Panc1 (cell line): Measurements from ENCODE around the gene SKA1. TPM values are rescaled to one million over a fixed set of nuclear protein-coding genes. Genes with fewer than 3 reads are reported as not detected.
A peak's percentile ranks its signal among the peaks of the same experiment; 100 is the strongest.

Experiments used
- ATAC-seq: fragments of 200-7000 bp; cut with Tn5 transposase; 2 replicates; pipeline ENCODE4 v1.9.1; 2020; ENCODE audit warnings: mild to moderate bottlenecking, moderate library complexity
- BruUV-seq: library from RNA; stranded (reverse); fragments of 400-500 nt; replicated peaks from 2 replicates; lab custom pipeline; 2021; lab: Mats Ljungman, UMichigan
- CTCF ChIA-PET: fragments of 300-600 bp; sonication (Branson Sonifier 250); formaldehyde crosslinking; loops from one replicate; lab custom pipeline; 2022; ENCODE audit warnings: antibody characterized with exemption; lab: Charles Lee
- POLR2A ChIA-PET: fragments of 300-600 bp; sonication (Branson Sonifier 250); formaldehyde crosslinking; loops from one replicate; lab custom pipeline; 2022; ENCODE audit warnings: antibody characterized with exemption; lab: Charles Lee
- DNase-seq: peaks from one replicate; pipeline ENCODE4 v3.0.0-alpha.2; 2010; ENCODE audit warnings: low read depth, low spot score
- H3K27ac ChIP-seq: 2 replicates; pipeline ENCODE4 v1.5.1; 2011; ENCODE audit warnings: mild to moderate bottlenecking, low read length, inconsistent platforms
- H3K27me3 ChIP-seq: fragments of 200-500 bp; sonication (Bioruptor generic); 2 replicates; pipeline ENCODE4 v1.6.0; 2014; ENCODE audit warnings: low read length, inconsistent platforms; ENCODE audit not compliant: control insufficient read depth, insufficient read depth
- H3K36me3 ChIP-seq: fragments of 200-500 bp; sonication (Bioruptor generic); 2 replicates; pipeline ENCODE4 v1.5.1; 2014; ENCODE audit warnings: inconsistent platforms, mild to moderate bottlenecking, low read length, moderate library complexity; ENCODE audit not compliant: control insufficient read depth, insufficient read depth
- H3K4me1 ChIP-seq: 2 replicates; pipeline ENCODE4 v1.5.1; 2011; ENCODE audit warnings: inconsistent platforms, mild to moderate bottlenecking, low read length, moderate library complexity; ENCODE audit not compliant: control insufficient read depth, insufficient read depth
- H3K4me3 ChIP-seq, 2 experiments: 2 replicates each; pipeline ENCODE4 v1.5.1; 2011 to 2012; ENCODE audit warnings: low read depth in 2 of 2, low read length in 2 of 2, mild to moderate bottlenecking in 2 of 2, inconsistent platforms in 1 of 2, moderate library complexity in 1 of 2
- H3K9me3 ChIP-seq: fragments of 200-500 bp; sonication (Bioruptor generic); 2 replicates; pipeline ENCODE4 v1.5.1; 2014; ENCODE audit warnings: low read depth, mild to moderate bottlenecking, inconsistent platforms, low read length, moderate library complexity; ENCODE audit not compliant: control insufficient read depth, insufficient read depth
- CTCF ChIP-seq: fragments of 450-650 bp; IDR thresholded peaks from 2 replicates; pipeline ENCODE4 v1.5.1; 2017; ENCODE audit warnings: mild to moderate bottlenecking
- POLR2AphosphoS5 ChIP-seq: IDR thresholded peaks from 2 replicates; pipeline ENCODE4 v1.6.1; 2012; ENCODE audit warnings: mild to moderate bottlenecking, low read depth, low read length, moderate library complexity
- REST ChIP-seq, 2 experiments: IDR thresholded peaks; 2 replicates each; pipeline ENCODE4 v1.6.1; 2011 to 2012; ENCODE audit warnings: low read depth in 2 of 2, control low read depth in 1 of 2, low read length in 1 of 2, mild to moderate bottlenecking in 1 of 2, moderate library complexity in 1 of 2; ENCODE audit not compliant: insufficient read depth in 1 of 2
- SIN3A ChIP-seq: IDR thresholded peaks from 2 replicates; pipeline ENCODE4 v1.6.1; 2012; ENCODE audit warnings: low read depth, mild to moderate bottlenecking, low read length, moderate library complexity, borderline replicate concordance; ENCODE audit not compliant: insufficient read depth
- TCF7L2 ChIP-seq: IDR thresholded peaks from 2 replicates; pipeline ENCODE4 v1.6.1; 2011; ENCODE audit warnings: mild to moderate bottlenecking, low read depth, low read length, inconsistent platforms
- in situ Hi-C: cut with HindIII; loops from 2 replicates; pipeline ENCODE4 v1.10.0; 2016; ENCODE audit warnings: low sequenced_read_pairs, low pct_unique_long_range_greater_than_20kb
- intact Hi-C: fragments of 100-400 bp; cut with micrococcal nuclease; formaldehyde crosslinking; loops from one replicate; pipeline ENCODE4 v1.10.0; 2022; ENCODE audit not compliant: unreplicated experiment
- total RNA-seq: library from RNA; stranded (reverse); gene quantifications from one replicate; pipeline ENCODE4 v1.2.1, GENCODE V29; 2021; ENCODE audit not compliant: unreplicated experiment

SKA1 gene
- total RNA-seq, 1 experiment from 2014 or later: 22.1 TPM

GRCh38 chr18:50356036-50356945 lies 18.6 kb upstream of the SKA1 start:
- TF ChIP-seq REST (IDR thresholded peaks at IDR 0.05; ENCODE audit: insufficient read depth in 1 of 2, low read depth in 2 of 2, low read length in 1 of 2): no peak
- TF ChIP-seq SIN3A: no peak
- Histone ChIP-seq H3K4me1 (no peaks in the 10 kb centered on the region), H3K27me3 (peaks cover 2% of the 10 kb centered on the region; the same call in 1 of the 2 replicates), H3K9me3 (no peaks in the 10 kb centered on the region), H3K36me3 (no peaks in the 10 kb centered on the region), H3K27ac (no peak overlapping the region), H3K4me3 (no peak overlapping the region)
- ChIA-PET POLR2A (interaction anchor here (0.6 kb wide), 1 partner anchor 65 kb away, joined by 4 read pairs; no protein-coding TSS in a partner anchor), CTCF (interaction anchor here (0.8 to 1.2 kb wide), 2 partner anchors 75 to 139 kb away, joined by 4 read pairs; partner anchors contain the start of gene MBD1)
- in situ Hi-C loops (no loop called here), intact Hi-C loops (loop anchor here (5.0 to 10.0 kb wide), 2 partner anchors 71 to 139 kb away; partner anchors contain the start of genes CXXC1 and MBD1)
- DNase-seq: no peak
- peak; percentile 82 for ATAC-seq
- BruUV-seq: no TSS peak

- Histone ChIP-seq H3K4me1 (no peaks in the 10 kb centered on the region), H3K27ac (no peak overlapping the region), H3K9me3 (no peaks in the 10 kb centered on the region), H3K27me3 (no peaks in the 10 kb centered on the region), H3K36me3 (no peaks in the 10 kb centered on the region), H3K4me3 (no peak overlapping the region)
- ChIA-PET CTCF (no interaction called here), POLR2A (no interaction called here)
- no TSS peak for BruUV-seq
- in situ Hi-C loops: no loop called here
- intact Hi-C loops: loop anchor here (5.0 to 10.0 kb wide), 2 partner anchors 74 to 142 kb away; partner anchors contain the start of genes CXXC1 and MBD1
- ATAC-seq (no peak), DNase-seq (no peak)
- TF ChIP-seq TCF7L2 (no peak), REST (IDR thresholded peaks at IDR 0.05; ENCODE audit: insufficient read depth in 1 of 2, low read depth in 2 of 2, low read length in 1 of 2) (no peak), CTCF (no peak), SIN3A (no peak), POLR2AphosphoS5 (no peak)
Measured at GRCh38 chr18:50358844-50359243, 16.0 kb upstream of the SKA1 start.
